Coronary artery (tissue), 2 donors: Measurements from ENCODE around the gene OGDHL.
A peak's percentile ranks its signal among the peaks of the same experiment; 100 is the strongest.

Source experiments
- DNase-seq: peaks from one replicate; pipeline ENCODE4 v3.0.0-alpha.2; 2017; ENCODE audit warnings: low spot score
- H3K27ac ChIP-seq, 2 donors: fragments of 200-600 bp; sonication (generic); one replicate each; pipeline ENCODE4 v1.5.1; 2016 to 2019
- H3K4me3 ChIP-seq: fragments of 200-600 bp; sonication (generic); 2 replicates; pipeline ENCODE4 v1.5.1; 2016; ENCODE audit warnings: mild to moderate bottlenecking, moderate library complexity
- CTCF ChIP-seq: fragments of 200-600 bp; sonication (generic); IDR thresholded peaks from one replicate; pipeline ENCODE4 v1.5.1; 2019; ENCODE audit warnings: antibody characterized with exemption

Gene OGDHL

GRCh38 chr10:49750546-49750945 lies 11.6 kb downstream of the OGDHL start:
- TF ChIP-seq CTCF: no peak
- H3K27ac ChIP-seq: no peak overlapping the region
- no peak overlapping the region for H3K4me3 ChIP-seq
- no peak for DNase-seq

- Histone ChIP-seq H3K27ac (no peak overlapping the region), H3K4me3 (no peak overlapping the region)
- DNase-seq: no peak
- no peak for TF ChIP-seq CTCF
Measured at GRCh38 chr10:49749556-49750491, 12.3 kb downstream of the OGDHL start.

DNA sequence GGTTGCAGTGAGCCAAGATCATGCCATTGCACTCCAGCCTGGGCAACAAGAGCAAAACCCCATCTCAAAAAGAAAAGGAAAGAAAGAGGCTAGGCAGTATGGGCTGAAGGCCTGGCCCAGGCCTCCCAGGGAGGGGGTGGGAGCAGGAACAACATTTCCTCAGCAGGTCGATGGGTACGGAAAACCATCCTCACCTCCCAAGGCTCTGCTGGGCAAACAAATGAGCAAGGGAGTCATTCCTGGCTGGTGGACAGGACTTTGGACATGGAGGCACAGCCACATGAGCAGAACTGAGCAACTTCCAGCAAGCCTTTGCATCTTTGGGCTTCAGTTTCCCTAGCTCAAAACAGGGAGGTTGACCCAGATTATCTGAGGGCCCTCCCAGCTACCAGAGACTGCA lies 13.0 kb downstream of the OGDHL start:
- DNase-seq: no peak
- no peak for TF ChIP-seq CTCF
- Histone ChIP-seq H3K4me3 (no peak overlapping the region), H3K27ac (no peak overlapping the region)

GRCh38 chr10:49748006-49748405 lies 14.1 kb downstream of the OGDHL start:
- H3K4me3 ChIP-seq: no peak overlapping the region
- TF ChIP-seq CTCF: no peak
- H3K27ac ChIP-seq: no peak overlapping the region
- no peak for DNase-seq

- no peak for TF ChIP-seq CTCF
- no peak overlapping the region for H3K4me3 ChIP-seq
- DNase-seq: peak; percentile 45
- H3K27ac ChIP-seq: no peak overlapping the region
Measured at GRCh38 chr10:49747303-49747646, 14.8 kb downstream of the OGDHL start.

- H3K27ac ChIP-seq: no peak overlapping the region
- no peak for TF ChIP-seq CTCF
- DNase-seq: peak; percentile 59
- no peak overlapping the region for H3K4me3 ChIP-seq
Measured at GRCh38 chr10:49746626-49747302, 15.4 kb downstream of the OGDHL start.
